ENCODE results near the gene RHOT2. TPM values are rescaled to one million over a fixed set of nuclear protein-coding genes. Genes with fewer than 3 reads are reported as not detected.

Gene RHOT2
- total and polyA plus RNA-seq, 9 donors: 31.6 to 88.7 (median 66.4) TPM

- Histone ChIP-seq H3K4me3 (ENCODE audit: low read length) (no peak overlapping the region), H3K27ac (ENCODE audit: low read length) (no peak overlapping the region), H3K36me3 (ENCODE audit: control insufficient read depth, insufficient read depth, low read length) (peaks cover 31% of the 10 kb centered on the region), H3K27me3 (ENCODE audit: control insufficient read depth, insufficient read depth, low read length) (no peaks in the 10 kb centered on the region), H3K4me1 (ENCODE audit: control insufficient read depth, insufficient read depth, low read length) (peaks cover 58% of the 10 kb centered on the region), H3K9me3 (replicated peaks; ENCODE audit: control insufficient read depth, low read depth, low read length) (no peaks in the 10 kb centered on the region)
- WGBS (ENCODE audit: insufficient coverage): 41% methylated on average over 4 of the region's 9 CpGs
- no peak for DNase-seq
These were observed 36.0 kb upstream of the RHOT2 start for GRCh38 chr16:631808-632358.

DNA sequence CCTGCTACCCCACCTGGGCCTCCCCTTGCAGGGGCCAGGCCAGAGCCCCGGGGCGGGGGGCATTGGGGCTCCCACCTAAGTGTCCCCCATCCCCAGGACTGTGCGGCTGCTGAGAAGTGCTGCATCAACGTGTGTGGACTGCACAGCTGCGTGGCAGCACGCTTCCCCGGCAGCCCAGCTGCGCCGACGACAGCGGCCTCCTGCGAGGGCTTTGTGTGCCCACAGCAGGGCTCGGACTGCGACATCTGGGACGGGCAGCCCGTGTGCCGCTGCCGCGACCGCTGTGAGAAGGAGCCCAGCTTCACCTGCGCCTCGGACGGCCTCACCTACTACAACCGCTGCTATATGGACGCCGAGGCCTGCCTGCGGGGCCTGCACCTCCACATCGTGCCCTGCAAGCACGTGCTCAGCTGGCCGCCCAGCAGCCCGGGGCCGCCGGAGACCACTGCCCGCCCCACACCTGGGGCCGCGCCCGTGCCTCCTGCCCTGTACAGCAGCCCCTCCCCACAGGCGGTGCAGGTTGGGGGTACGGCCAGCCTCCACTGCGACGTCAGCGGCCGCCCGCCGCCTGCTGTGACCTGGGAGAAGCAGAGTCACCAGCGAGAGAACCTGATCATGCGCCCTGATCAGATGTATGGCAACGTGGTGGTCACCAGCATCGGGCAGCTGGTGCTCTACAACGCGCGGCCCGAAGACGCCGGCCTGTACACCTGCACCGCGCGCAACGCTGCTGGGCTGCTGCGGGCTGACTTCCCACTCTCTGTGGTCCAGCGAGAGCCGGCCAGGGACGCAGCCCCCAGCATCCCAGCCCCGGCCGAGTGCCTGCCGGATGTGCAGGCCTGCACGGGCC, 35.2 kb upstream of the RHOT2 start:
- Histone ChIP-seq H3K27ac (ENCODE audit: low read length) (no peak overlapping the region), H3K4me1 (ENCODE audit: control insufficient read depth, insufficient read depth, low read length) (peaks cover 54% of the 10 kb centered on the region), H3K27me3 (ENCODE audit: control insufficient read depth, insufficient read depth, low read length) (no peaks in the 10 kb centered on the region), H3K36me3 (ENCODE audit: control insufficient read depth, insufficient read depth, low read length) (peaks cover 28% of the 10 kb centered on the region), H3K4me3 (ENCODE audit: low read length) (no peak overlapping the region), H3K9me3 (replicated peaks; ENCODE audit: control insufficient read depth, low read depth, low read length) (no peaks in the 10 kb centered on the region)
- DNase-seq: no peak
- WGBS (ENCODE audit: insufficient coverage): 91% methylated on average over 67 of the region's 67 CpGs

DNA sequence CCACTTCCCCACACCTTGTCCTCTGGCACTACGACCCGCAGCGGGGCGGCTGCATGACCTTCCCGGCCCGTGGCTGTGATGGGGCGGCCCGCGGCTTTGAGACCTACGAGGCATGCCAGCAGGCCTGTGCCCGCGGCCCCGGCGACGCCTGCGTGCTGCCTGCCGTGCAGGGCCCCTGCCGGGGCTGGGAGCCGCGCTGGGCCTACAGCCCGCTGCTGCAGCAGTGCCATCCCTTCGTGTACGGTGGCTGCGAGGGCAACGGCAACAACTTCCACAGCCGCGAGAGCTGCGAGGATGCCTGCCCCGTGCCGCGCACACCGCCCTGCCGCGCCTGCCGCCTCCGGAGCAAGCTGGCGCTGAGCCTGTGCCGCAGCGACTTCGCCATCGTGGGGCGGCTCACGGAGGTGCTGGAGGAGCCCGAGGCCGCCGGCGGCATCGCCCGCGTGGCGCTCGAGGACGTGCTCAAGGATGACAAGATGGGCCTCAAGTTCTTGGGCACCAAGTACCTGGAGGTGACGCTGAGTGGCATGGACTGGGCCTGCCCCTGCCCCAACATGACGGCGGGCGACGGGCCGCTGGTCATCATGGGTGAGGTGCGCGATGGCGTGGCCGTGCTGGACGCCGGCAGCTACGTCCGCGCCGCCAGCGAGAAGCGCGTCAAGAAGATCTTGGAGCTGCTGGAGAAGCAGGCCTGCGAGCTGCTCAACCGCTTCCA, 34.4 kb upstream of the RHOT2 start:
- peaks cover 50% of the 10 kb centered on the region for H3K4me1 ChIP-seq (ENCODE audit: control insufficient read depth, insufficient read depth, low read length)
- H3K36me3 ChIP-seq (ENCODE audit: control insufficient read depth, insufficient read depth, low read length): peaks cover 20% of the 10 kb centered on the region
- no peak for DNase-seq
- no peak overlapping the region for H3K27ac ChIP-seq (ENCODE audit: low read length)
- H3K27me3 ChIP-seq (ENCODE audit: control insufficient read depth, insufficient read depth, low read length): no peaks in the 10 kb centered on the region
- H3K4me3 ChIP-seq (ENCODE audit: low read length): no peak overlapping the region
- no peaks in the 10 kb centered on the region for H3K9me3 ChIP-seq (replicated peaks; ENCODE audit: control insufficient read depth, low read depth, low read length)
- 93% methylated on average over 74 of the region's 74 CpGs for WGBS (ENCODE audit: insufficient coverage)

- DNase-seq: no peak
- peaks cover 43% of the 10 kb centered on the region for H3K4me1 ChIP-seq (ENCODE audit: control insufficient read depth, insufficient read depth, low read length)
- 80% methylated on average over 19 of the region's 22 CpGs for WGBS (ENCODE audit: insufficient coverage)
- H3K4me3 ChIP-seq (ENCODE audit: low read length): no peak overlapping the region
- H3K27ac ChIP-seq (ENCODE audit: low read length): no peak overlapping the region
- no peaks in the 10 kb centered on the region for H3K27me3 ChIP-seq (ENCODE audit: control insufficient read depth, insufficient read depth, low read length)
- H3K36me3 ChIP-seq (ENCODE audit: control insufficient read depth, insufficient read depth, low read length): peaks cover 18% of the 10 kb centered on the region
- H3K9me3 ChIP-seq (replicated peaks; ENCODE audit: control insufficient read depth, low read depth, low read length): no peaks in the 10 kb centered on the region
These were observed 33.8 kb upstream of the RHOT2 start for GRCh38 chr16:634051-634670.

DNA sequence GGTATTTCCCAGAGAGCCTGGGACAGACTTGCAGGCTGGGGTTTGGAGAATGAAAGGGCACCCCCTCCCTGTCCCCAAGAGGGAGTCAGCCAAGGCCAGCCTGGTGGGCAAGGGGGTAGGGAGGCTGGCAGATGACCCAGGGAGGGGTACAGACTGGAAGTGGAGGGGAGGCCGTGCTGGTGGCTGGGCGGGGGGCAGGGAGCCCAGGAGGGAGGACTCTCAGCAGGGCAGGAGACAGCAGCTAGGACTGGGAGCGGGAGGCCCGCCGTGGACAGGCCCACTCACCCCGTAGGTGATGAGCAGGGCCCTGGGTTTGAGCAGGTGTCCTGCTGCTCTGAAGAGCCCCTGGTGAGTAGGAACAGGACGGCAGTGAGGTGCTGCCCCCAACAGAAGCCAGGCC, 32.9 kb upstream of the RHOT2 start:
- H3K4me3 ChIP-seq (ENCODE audit: low read length): no peak overlapping the region
- no peak for DNase-seq
- peaks cover 18% of the 10 kb centered on the region for H3K36me3 ChIP-seq (ENCODE audit: control insufficient read depth, insufficient read depth, low read length)
- H3K4me1 ChIP-seq (ENCODE audit: control insufficient read depth, insufficient read depth, low read length): peaks cover 35% of the 10 kb centered on the region
- WGBS (ENCODE audit: insufficient coverage): 67% methylated on average over 7 of the region's 7 CpGs
- H3K9me3 ChIP-seq (replicated peaks; ENCODE audit: control insufficient read depth, low read depth, low read length): no peaks in the 10 kb centered on the region
- H3K27ac ChIP-seq (ENCODE audit: low read length): no peak overlapping the region
- H3K27me3 ChIP-seq (ENCODE audit: control insufficient read depth, insufficient read depth, low read length): no peaks in the 10 kb centered on the region

GRCh38 chr16:635573-636205, 32.2 kb upstream of the RHOT2 start:
- WGBS (ENCODE audit: insufficient coverage): 4% methylated on average over 52 of the region's 55 CpGs
- Histone ChIP-seq H3K36me3 (ENCODE audit: control insufficient read depth, insufficient read depth, low read length) (peaks cover 18% of the 10 kb centered on the region), H3K27ac (ENCODE audit: low read length) (no peak overlapping the region), H3K4me1 (ENCODE audit: control insufficient read depth, insufficient read depth, low read length) (peaks cover 29% of the 10 kb centered on the region), H3K27me3 (ENCODE audit: control insufficient read depth, insufficient read depth, low read length) (no peaks in the 10 kb centered on the region), H3K9me3 (replicated peaks; ENCODE audit: control insufficient read depth, low read depth, low read length) (no peaks in the 10 kb centered on the region), H3K4me3 (ENCODE audit: low read length) (peak overlapping the region; percentile 94)
- DNase-seq: no peak

DNA sequence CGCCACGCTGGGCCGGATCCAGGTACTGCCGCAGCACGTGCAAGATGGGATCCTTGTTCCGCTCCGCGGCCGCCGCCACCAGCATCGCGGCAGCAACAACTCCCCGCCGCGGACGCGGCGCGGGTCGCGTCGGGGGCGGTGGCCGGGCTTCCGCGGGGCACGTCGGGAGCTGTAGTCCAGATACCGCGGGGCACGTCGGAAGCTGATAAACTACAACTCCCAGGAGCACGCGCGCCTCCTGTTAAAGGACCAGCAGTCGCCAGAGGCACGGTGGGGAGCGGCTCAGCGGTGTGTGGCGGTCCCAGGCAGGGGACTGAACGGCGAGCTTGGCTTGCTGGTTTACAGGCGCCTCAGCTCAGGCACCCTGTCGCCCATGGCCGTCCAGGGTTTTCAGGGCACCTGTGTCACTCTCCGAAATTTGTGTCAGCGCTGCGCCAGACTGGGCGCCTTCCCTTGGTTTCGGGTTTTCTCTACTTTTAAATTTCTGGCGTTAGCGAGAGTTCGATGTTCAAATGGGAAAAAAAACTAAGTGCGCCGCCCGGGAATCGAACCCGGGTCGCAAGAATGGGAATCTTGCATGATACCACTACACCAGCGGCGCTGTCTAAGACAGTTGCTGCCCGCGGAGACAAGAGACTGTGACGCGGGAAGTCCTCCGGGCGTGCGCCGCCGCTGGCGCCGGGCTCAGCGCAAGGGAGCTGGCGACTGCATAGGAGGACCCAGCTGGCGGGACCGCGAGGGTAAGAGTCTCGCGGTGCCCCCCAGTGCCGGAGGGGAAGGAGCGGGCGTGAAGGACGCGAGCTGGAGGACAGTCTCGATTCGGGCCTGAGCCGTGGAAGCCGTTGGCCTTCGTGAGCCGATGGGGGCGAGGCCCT, 31.5 kb upstream of the RHOT2 start, which contains the start of gene METTL26:
METTL26 (minus strand) TSS at position 100 of the 875 bp plus-strand sequence; CDS start at position 85, 15 bp downstream.
- H3K27ac ChIP-seq (ENCODE audit: low read length): peak within 1 kb of the TSS; percentile 96
- under 1% methylated on average over 90 of the region's 91 CpGs for WGBS (ENCODE audit: insufficient coverage)
- peaks cover 18% of the 10 kb centered on the region for H3K36me3 ChIP-seq (ENCODE audit: control insufficient read depth, insufficient read depth, low read length)
- H3K4me3 ChIP-seq (ENCODE audit: low read length): peak within 1 kb of the TSS; percentile 94
- peak; percentile 98 for DNase-seq
- H3K4me1 ChIP-seq (ENCODE audit: control insufficient read depth, insufficient read depth, low read length): peaks cover 29% of the 10 kb centered on the region
- H3K9me3 ChIP-seq (replicated peaks; ENCODE audit: control insufficient read depth, low read depth, low read length): no peaks in the 10 kb centered on the region
- no peaks in the 10 kb centered on the region for H3K27me3 ChIP-seq (ENCODE audit: control insufficient read depth, insufficient read depth, low read length)

GRCh38 chr16:637081-638018, 30.6 kb upstream of the RHOT2 start:
- peaks cover under 1% of the 10 kb centered on the region for H3K27me3 ChIP-seq (ENCODE audit: control insufficient read depth, insufficient read depth, low read length)
- peak overlapping the region; percentile 94 for H3K4me3 ChIP-seq (ENCODE audit: low read length)
- peak; percentile 62 for DNase-seq
- no peaks in the 10 kb centered on the region for H3K9me3 ChIP-seq (replicated peaks; ENCODE audit: control insufficient read depth, low read depth, low read length)
- peak overlapping the region; percentile 96 for H3K27ac ChIP-seq (ENCODE audit: low read length)
- WGBS (ENCODE audit: insufficient coverage): 22% methylated on average over 45 of the region's 53 CpGs
- H3K4me1 ChIP-seq (ENCODE audit: control insufficient read depth, insufficient read depth, low read length): peaks cover 31% of the 10 kb centered on the region
- peaks cover 16% of the 10 kb centered on the region for H3K36me3 ChIP-seq (ENCODE audit: control insufficient read depth, insufficient read depth, low read length)

Measured in muscle of leg (tissue), 11 donors.